NCI-H146 (cell line): ENCODE results near the gene NHERF1.

Experiments
- DNase-seq: peaks from one replicate; lab custom pipeline; 2025; lab: John Stamatoyannopoulos, UW

The NHERF1 gene

GRCh38 chr17:74749279-74750038 lies 1.0 kb downstream of the NHERF1 start:
- no peak for DNase-seq

DNA sequence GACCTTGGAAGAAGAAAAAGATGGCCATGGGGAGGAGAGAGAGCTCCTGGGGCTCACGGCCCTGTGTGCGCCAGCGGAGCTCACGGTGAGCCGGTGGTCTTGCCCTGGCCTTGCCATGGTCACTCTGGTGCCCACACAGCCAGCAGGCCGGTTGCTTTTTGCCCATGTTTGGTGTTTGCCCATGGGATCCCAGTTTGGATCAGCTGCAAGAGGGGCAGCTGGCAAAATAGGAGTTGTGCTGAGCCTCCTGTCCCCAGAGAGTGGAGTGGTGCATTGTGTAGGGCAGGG lies 1.6 kb downstream of the NHERF1 start:
- no peak for DNase-seq

DNA sequence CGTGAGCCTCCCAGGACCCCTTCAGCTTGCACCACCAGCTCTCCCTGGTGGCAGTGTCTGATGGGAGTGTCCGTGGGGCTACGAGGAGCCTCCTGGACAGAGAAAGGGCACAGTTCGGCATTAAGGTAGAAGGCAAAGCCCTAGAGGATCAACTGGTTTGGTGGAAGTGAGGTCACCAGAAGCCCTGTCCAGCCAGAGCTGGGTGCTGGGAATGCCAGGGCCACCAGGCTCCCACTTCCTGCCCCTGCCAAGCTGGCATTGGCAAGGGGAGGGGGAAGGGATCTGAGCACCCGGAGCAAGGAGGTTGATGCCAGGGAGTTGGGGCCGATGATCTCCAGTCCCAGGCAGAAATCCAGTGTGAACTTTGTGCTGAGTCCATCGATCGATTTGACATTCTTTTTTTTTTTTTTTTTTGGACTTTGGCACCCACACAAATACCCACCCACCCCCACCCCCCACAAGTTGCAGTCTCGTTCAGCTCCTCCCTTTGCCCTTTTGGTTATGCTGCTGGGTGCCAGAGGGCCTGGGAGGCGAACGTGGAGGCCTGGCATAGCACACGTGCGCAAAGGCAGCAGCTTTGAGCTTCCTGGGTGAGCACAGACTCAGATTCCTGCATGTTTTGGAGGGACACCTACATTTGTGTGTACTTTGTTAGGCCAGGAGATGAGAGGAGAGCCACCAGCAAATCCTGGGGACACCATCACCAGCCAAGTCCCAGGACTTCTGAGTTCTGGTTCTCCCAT lies 2.1 kb downstream of the NHERF1 start:
- no peak for DNase-seq

DNA sequence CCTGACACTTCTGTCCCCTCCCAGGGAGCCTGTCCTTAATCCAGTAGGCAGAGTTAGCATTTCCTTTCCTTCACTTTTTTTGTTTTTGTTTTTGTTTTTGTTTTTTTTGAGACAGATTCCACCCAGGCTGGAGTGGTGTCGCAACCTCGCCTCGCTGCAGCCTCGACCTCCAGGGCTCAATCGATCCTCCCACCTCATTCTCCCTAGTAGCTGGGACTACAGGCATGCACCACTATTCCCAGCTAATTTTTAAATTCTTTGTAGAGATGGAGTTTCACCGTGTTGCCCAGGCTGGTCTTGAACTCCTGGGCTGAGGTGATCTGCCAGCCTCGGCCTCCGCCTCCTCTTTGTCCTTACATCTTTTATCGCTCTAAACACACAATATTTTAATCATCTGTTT lies 4.0 kb downstream of the NHERF1 start:
- no peak for DNase-seq

DNA sequence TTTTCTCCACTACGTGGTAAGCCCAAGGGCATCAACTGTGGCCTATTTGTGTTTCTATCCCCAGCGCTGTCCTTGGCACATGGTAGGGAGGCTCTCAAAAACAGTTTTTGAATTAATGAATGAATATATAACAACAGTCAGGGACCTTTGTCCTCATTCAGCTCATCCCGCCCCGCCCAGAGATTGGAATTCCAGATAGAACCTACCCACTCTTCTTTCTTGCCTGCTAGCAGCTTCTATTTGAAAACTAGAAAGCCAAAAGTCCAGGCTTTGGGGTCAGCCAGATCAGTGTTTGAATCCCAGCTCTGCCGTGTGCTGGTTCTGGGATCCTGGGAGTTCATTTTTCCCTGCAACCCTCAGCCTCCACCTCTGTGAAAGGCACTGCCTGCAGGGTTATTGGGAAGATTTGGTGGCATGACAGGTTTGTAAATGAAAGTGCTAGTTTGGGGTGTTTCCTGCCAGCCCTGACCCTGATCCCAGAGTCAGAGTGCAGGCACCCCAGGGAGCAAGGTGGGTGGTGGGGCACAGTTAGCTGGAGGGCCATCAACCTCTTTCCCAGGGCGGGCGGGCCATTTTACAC lies 4.5 kb downstream of the NHERF1 start:
- no peak for DNase-seq

GRCh38 chr17:74754832-74755231 lies 6.4 kb downstream of the NHERF1 start:
- DNase-seq: no peak

DNA sequence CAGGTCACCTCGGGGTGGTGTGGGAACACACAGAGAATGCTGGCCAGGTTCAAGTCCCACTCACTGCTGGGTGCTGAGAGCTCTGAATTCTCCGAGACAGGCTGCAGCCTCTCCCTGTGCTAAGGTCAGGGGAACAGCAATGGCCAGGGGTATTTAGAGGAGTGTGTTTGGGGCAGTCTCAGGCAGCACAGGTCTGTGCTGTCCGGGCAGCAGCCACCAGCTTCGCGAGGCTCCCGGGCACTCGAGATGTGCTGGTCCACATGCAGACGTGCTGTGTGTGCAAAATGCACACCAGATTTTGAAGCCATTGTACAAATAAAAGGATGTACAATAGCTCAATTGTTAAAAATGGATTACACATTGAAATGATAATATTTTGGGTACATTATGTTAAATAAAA lies 7.1 kb downstream of the NHERF1 start:
- DNase-seq: no peak

DNA sequence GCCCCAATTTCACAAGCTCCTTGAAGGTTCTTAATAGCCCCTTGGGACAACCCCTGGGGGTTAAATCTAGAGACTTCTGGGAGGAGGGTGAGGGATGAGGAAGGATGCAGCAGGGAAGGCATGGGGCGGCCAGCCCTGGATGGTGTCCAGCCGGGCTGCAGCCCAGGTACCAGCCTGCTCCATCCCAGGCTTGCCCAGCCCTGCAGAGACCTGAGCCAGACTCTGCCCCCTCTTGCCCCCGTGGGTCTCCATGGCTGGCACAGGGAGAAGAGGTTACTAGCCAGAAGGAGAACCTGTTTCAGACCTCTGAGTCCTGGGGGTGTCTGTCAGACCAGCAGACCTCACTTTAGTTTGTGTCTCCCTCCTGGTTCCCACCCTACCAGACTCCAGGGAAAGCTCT lies 8.5 kb downstream of the NHERF1 start:
- DNase-seq: no peak

DNA sequence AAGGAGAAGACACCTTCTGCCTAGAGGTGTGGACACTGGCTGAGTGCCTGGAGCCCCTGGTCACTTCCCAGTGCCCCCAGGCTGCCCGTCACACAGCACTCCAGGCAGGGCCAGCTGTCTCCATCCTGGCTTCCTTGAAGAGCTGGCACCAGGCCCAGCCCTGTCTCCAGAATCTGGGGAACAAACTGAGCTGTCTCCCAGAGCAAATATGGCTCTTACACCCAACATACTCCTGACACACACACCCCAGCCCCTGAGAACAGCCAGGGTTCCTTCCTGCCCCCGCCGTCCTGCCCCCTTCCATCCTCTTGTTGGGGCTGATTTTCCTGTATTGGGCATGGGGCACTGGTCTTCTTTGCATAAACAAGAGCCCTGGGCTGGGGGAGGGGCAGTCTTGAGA lies 9.1 kb downstream of the NHERF1 start:
- no peak for DNase-seq

DNA sequence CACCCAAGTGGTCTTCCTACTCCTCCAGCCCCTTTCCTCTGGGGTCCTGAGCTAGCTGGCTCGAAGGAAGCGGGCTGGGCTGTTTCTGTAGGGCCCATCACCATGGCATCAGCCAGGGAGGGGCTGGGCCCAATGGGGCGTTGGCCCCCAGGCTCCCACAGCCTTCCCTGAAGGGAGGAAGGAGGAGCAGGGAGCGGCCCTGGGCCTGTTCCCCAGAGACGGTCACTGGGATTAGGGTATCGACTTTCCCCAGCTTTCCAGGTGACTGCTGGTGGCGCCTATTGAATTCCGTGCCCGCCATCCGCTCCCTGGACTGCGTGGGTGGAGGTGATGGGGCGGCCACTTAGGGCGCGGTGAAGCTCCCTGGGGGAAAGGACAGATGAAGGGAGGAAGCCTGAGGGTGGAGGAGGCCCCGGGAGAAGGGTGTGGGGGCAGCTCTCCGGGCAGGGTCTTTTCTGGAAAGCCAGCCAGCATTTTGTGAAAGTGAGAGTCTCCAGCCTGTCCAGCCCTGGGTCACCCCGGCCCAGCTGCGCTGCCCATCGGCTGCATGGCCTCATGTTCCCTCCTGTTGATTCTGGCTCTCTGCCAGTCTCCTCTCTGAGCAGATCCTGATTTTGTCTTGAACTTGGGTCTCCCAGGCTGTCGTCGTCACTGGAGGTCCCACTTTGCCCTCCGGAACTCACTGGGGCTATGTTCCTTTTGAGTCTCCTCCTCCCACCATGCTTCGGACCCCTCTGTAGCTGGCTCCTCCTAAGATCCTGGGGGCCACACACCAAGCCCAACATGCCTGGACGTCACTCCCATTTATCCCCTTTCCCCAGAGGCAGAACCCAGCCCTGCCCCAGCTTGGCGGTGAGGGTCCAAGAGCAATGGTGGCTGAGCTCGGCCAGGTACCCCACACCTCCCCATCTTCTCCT lies 9.8 kb downstream of the NHERF1 start:
- no peak for DNase-seq

- DNase-seq: no peak
Observed at GRCh38 chr17:74758848-74759168, 10.4 kb downstream of the NHERF1 start.

GRCh38 chr17:74759243-74759801 lies 10.9 kb downstream of the NHERF1 start:
- no peak for DNase-seq

GRCh38 chr17:74759941-74760340 lies 11.5 kb downstream of the NHERF1 start:
- DNase-seq: no peak

DNA sequence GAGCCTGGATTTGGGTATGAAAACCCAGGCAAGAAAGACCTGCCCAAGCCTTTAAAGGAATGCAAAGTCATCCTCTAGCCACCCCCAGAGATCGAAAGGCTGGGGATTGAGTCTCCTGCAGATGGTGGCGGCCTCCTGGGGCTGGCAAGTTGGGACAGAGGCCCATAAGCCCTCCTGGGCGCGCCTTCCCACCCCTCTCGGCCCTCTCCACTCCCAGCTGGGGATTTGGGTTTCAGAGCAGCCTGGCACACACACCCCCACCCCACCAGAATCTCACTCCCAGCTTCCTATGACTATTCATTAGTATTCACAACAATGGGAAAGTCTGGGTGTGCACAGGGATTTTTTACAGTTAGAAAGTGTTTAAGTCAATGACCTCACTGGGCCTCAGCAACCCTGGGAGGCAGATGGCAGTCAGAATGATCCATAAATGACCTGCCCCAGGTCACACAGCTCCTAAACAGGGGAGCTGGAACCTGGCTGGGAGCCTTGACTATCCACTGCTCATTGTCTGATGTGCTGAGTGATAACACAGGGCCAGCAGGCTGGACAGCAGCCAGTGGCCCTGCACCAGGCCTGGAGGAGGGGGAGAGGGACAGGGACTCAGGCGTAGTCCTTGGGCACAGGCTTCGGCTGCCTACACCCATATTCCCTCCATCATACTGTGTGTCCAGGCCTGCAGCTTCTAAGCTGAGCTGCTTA lies 12.1 kb downstream of the NHERF1 start:
- DNase-seq: no peak

DNA sequence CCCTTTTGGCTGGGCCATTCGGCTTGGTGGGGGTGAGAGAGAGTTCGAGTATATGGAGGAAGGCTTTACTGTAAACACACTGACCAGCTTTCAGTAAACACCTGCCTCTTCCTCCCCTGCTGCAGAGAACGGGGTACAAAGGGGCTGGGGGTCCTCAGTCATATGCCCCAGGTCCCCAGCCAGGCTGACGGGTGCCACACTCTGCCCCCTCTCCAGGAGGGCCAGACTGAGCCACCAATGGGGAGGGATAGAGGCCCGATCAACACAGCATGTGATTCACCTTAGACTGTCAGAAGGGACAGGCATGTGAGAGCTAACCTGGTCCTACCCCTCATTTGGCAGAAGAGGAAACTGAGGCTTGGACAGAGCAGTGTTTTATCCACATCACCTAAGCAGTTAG lies 13.0 kb downstream of the NHERF1 start:
- DNase-seq: no peak

DNA sequence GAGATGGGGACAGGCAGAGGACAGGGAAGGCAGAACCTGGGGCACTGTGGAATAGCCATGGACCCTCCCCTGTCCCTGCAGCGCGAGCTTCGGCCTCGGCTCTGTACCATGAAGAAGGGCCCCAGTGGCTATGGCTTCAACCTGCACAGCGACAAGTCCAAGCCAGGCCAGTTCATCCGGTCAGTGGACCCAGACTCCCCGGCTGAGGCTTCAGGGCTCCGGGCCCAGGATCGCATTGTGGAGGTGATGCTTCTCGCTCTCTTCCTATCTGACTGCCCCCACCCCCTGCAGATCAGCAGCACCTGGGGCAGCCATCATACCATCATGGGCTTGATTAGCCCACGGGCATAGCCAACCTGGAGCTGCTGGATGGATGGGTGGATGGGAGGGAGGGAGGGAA lies 13.5 kb downstream of the NHERF1 start:
- DNase-seq: no peak

- no peak for DNase-seq
Observed at GRCh38 chr17:74763565-74764387, 15.3 kb downstream of the NHERF1 start.

DNA sequence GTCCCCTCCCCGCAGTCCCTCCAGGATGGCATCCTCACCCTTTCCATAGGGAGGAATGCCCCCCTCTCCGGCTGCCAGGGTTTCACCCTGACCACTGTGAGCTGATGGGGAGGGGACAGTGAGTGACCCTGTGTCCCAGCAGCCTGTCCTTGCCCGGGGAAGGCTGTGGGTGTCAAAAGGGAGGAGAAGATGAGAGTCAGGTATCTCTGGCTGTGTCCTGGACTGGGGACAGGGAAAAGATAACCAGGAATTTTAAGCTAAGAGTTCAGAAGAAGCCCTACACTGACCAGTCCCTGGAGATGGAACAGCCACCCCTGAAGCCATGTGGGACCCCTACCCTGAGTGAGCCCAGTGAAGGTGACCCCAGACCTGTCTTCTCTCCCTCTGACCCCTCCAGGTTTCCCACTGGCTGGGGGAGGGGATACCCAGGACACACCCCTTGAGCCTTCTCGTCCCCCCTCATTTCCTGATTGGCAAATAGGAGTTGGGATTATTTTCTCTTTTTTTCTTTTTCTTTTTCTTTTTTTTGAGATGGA lies 16.4 kb downstream of the NHERF1 start:
- no peak for DNase-seq

GRCh38 chr17:74766413-74766812 lies 18.0 kb downstream of the NHERF1 start:
- no peak for DNase-seq

GRCh38 chr17:74767111-74767516 lies 18.7 kb downstream of the NHERF1 start:
- DNase-seq: no peak
